ELR (cell line): ENCODE data around the gene RNF17.

Source experiments
- DNase-seq: peaks from one replicate; pipeline ENCODE4 v3.0.0-alpha.2; 2015; ENCODE audit warnings: low read depth

RNF17 gene

DNA sequence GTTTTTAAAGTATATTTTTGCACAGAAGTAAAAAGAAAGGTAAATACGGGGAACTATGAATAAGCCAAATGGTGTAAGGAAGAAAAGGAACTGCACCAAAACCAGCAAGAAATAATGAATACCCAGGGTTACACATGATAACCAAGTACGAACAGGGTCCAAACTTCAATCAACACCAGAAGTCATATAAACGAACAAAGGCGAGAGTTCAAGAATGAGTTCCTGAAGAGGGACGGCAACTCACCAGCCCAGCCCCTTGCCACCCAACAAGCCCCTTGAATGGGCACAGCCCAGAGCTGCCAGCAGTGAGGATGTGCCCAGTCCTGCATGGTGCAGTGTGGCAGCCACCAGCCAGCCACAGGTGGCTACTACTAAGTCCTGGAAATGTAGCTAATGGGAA is 132.1 kb downstream of the RNF17 start:
- no peak for DNase-seq

GRCh38 chr13:24897293-24897692 is 133.3 kb downstream of the RNF17 start:
- DNase-seq: no peak

DNA sequence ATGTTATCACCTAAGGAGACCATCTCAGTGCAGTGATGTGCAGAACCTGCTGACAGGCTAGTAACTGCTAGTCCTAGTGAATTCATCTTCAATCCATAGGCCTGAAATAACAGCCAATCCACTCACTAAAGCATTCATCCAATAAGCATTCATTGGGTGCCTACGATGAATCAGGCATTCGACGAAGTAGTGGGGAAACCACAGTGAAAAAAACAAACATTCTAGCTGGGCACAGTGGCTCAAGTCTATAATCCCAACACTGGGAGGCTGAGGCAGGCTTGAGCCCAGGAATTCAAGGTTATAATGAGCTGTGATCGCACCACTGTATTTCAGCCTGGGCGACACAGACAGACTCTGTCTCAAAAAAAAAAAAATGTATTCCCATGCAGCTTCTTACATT is 135.6 kb downstream of the RNF17 start:
- DNase-seq: no peak

DNA sequence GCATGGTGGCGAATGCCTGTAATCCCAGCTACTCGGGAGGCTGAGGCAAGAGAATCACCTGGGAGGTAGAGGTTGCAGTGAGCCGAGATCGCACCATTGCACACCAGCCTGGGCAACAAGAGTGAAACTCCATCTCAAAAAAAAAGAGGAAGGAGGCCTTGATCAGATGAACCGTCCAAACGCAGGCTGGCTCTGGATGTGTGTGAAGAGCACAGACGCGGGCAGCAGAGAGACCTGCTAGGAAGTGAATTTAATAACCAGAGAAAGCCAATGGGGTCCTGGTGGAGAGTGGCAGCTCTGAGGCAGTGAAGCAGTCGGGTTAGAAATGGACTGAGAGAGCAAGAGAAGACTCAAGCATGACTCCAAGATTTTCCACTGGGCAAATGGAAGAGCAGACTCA is 136.5 kb downstream of the RNF17 start:
- DNase-seq: no peak

- DNase-seq: peak; percentile 24
These were observed 141.3 kb downstream of the RNF17 start for GRCh38 chr13:24905242-24905641.

GRCh38 chr13:24906268-24906667 is 142.3 kb downstream of the RNF17 start:
- DNase-seq: no peak

DNA sequence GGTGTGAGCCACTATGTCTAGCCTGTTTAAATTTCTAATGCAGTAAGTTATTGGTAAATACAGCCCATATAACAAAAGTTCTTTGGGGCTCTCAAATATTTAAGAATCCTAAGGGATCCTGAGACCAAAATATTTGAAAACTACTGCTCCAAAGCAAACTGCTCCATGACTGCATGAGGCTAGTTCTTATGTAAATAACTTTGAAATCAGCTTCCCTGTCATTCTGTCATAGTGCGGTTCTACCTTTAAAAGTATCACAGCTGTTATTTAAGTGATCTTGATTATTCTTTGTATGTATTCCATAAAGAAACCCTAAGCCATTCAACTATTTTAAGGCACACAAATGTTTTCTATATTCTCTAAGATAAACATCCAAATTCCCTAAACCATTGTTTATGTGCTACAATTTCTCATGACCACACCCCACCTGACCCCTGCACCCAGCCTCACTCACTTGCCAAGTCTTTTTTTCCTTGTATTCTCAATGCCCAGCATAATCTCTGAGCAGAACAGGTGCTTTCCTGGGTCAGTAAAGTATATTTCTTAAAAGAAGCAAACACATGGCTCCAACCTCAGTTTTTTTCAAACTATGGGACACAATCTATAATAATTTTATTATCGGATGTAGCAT is 146.6 kb downstream of the RNF17 start:
- DNase-seq: peak; percentile 18

- peak; percentile 79 for DNase-seq
These were observed 147.4 kb downstream of the RNF17 start for GRCh38 chr13:24911133-24911908.

GRCh38 chr13:24916464-24916863 is 152.5 kb downstream of the RNF17 start:
- no peak for DNase-seq

GRCh38 chr13:24921003-24921402 is 157.0 kb downstream of the RNF17 start:
- no peak for DNase-seq

GRCh38 chr13:24921881-24922280 is 157.9 kb downstream of the RNF17 start:
- DNase-seq: peak; percentile 15

DNA sequence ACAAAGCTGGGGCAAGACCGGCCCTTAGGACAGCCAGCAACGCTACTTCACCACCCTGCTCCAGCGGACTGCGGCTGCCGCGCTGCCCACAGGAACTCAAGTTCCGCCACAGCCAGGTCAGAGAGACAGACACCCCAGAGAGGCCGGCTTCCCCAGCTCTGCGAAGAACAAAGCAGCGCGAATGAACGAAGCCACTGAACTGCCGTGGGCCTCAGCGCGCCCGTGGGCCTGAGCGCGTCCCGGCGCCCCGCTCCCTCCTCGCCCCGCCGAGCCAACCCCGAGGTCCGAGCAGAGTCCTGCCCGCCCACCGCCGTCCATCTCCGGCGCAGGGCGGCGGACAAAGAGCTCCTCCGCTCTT is 158.4 kb downstream of the RNF17 start:
- DNase-seq: peak; percentile 62

GRCh38 chr13:24922745-24923591 is 159.0 kb downstream of the RNF17 start:
- DNase-seq: peak; percentile 97

DNA sequence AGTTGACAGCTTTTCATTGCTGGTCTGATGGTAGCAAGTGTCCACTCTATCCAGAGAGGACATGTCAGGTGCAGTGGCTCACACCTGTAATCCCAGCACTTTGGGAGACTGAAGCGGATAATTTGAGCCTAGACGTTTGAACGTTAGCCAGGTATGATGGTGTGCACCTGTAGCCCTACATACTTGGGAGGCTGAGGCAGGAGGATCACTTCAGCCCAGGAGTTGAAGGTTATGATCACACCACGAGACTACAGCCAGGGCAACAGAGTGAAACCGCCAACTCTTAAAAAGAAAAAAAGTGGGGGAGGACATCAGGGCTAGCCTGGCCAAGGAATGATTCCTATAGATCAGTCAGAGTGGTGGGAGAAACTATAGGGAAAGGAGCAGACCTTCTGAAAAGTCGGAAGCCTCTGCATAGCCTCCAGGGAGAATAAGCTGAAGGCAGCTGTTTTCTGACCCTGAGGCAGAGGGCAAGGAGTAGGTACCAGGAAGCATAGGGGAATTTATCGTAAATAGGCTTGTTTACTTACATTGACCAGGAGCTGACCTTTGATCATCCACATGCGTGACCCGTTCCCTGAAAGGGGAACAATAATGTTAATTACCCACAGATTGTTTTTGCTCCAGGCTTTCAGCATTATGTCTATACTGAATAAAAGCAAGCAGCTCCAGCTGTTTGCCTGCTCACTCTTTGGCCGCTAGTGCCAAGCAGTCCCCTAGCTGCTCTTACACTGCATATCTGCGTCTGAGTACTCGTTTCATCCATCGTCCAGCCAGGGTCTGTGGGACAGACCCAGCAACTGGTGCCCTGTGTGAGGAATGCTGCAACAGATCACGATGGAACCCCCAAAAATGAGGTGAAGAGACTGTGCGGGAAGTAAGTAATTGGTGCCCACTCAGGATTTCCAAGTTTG is 161.6 kb downstream of the RNF17 start:
- DNase-seq: no peak

- no peak for DNase-seq
These were observed 163.9 kb downstream of the RNF17 start for GRCh38 chr13:24927810-24928404.

DNA sequence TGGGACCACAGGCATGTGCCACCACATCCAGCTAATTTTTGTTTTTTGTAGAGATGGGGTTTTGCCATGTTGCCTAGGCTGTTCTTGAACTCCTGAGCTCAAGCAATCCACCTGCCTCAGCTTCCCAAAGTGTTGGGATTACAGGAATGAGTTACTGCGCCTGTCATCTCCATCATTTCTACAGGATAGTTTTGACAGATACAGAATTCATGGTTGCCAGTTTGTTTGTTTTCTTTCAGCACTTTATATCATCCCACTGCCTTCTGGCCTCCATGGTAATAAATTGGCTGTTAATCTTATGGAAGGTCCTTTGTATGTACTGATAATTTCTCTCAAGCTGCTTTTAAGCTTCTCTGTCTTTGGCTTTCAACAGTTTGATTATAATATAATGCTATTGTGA is 165.2 kb downstream of the RNF17 start:
- DNase-seq: no peak
